ENCODE measurements around the gene SNRPD3. TPM values are rescaled to one million over a fixed set of nuclear protein-coding genes. Genes with fewer than 3 reads are reported as not detected.
A peak's percentile ranks its signal among the peaks of the same experiment; 100 is the strongest.

The SNRPD3 gene
- total and polyA plus RNA-seq, 12 donors = 55.7 to 223 (median 87.8) TPM

DNA sequence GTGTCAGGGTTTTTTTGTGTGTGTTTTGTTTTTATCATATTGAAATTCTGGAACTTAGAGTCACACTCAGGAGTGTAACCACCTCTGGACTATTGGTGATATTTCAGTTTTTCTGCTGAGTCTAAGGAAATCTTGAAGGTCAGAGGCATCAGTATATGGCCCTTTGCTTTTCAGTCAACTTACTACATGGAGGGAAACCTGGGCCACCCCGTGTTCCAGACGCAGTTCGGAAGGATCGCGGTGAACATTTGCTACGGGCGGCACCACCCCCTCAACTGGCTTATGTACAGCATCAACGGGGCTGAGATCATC is 40.8 kb upstream of the SNRPD3 start:
- Histone ChIP-seq H3K27ac (no peak overlapping the region), H3K36me3 (replicated peaks in 1 of 2) (no peaks in the 10 kb centered on the region), H3K9me3 (replicated peaks in 1 of 3) (no peaks in the 10 kb centered on the region), H3K4me1 (replicated peaks in 1 of 2) (peaks cover 0 to 18% of the 10 kb centered on the region in 2 donors), H3K4me3 (no peak overlapping the region), H3K27me3 (no peaks in the 10 kb centered on the region)
- intact Hi-C loops (cut with DNase I) = no loop called here
- TF ChIP-seq, protein P1, sequence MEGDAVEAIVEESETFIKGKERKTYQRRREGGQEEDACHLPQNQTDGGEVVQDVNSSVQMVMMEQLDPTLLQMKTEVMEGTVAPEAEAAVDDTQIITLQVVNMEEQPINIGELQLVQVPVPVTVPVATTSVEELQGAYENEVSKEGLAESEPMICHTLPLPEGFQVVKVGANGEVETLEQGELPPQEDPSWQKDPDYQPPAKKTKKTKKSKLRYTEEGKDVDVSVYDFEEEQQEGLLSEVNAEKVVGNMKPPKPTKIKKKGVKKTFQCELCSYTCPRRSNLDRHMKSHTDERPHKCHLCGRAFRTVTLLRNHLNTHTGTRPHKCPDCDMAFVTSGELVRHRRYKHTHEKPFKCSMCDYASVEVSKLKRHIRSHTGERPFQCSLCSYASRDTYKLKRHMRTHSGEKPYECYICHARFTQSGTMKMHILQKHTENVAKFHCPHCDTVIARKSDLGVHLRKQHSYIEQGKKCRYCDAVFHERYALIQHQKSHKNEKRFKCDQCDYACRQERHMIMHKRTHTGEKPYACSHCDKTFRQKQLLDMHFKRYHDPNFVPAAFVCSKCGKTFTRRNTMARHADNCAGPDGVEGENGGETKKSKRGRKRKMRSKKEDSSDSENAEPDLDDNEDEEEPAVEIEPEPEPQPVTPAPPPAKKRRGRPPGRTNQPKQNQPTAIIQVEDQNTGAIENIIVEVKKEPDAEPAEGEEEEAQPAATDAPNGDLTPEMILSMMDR (IDR thresholded peaks at IDR 0.05) = no peak
- TF ChIP-seq POLR2A (IDR thresholded peaks at IDR 0.05) = no peak
- DNase-seq = no peak
- 91 to 97% (median 93%) methylated on average over 8 of the region's 8 CpGs for WGBS, 4 donors

DNA sequence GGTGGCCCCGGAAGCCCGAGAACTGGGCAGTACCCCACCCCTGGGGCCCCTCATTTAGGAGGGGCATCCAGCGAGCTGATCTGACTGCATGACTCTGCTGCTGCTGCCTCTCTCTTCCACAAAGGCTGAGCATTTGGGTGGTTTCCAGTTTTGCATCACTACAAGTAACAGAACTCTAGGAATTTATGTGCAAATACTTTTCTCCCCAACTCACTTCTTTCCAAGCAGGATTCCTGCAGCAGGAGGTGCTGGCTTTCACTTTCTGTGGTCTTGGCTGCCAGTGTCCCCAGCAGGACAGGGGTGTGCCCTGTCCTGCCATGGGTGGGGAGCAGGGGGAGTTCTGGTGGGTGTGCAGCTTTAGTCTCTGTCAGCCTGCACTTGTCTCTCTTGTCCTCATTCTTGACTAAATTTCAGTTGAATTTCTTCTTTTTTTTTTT is 39.5 kb upstream of the SNRPD3 start:
- WGBS, 4 donors = 30 to 38% (median 36%) methylated on average over 3 of the region's 3 CpGs
- Histone ChIP-seq H3K27ac (peak overlapping the region in 1 of 5 donors; percentile 17), H3K4me1 (replicated peaks in 1 of 2) (peaks cover 0 to 6% of the 10 kb centered on the region in 2 donors), H3K27me3 (no peaks in the 10 kb centered on the region), H3K4me3 (no peak overlapping the region), H3K36me3 (replicated peaks in 1 of 2) (no peaks in the 10 kb centered on the region), H3K9me3 (replicated peaks in 1 of 3) (no peaks in the 10 kb centered on the region)
- intact Hi-C loops (cut with DNase I) = no loop called here
- DNase-seq = peak in 4 of 7 donors; percentile 29 to 53 (median 37)
- TF ChIP-seq, protein P1 (IDR thresholded peaks at IDR 0.05) = no peak
- TF ChIP-seq POLR2A (IDR thresholded peaks at IDR 0.05) = no peak

DNA sequence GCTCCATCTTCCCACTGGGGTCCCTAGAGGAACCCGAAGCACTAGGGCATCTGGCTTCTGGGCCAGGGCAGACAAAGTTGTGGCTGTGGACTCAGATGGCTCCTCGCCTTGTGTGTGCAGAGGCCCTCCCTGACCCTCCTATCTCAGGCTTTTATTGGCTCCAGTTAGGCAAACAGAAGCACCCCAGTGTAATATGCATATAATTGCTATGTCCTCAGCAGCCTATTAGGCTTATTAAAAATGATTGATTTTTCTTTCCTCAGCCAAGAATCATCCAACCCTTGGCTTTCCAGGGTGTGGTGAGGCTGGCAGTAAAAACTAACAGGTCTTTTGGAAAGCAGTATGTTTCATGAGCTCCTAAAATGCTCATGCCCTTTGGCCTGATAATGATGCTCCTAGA is 38.4 kb upstream of the SNRPD3 start:
- H3K4me3 ChIP-seq = no peak overlapping the region
- DNase-seq = no peak
- TF ChIP-seq POLR2A (IDR thresholded peaks at IDR 0.05) = no peak
- TF ChIP-seq, protein P1 (IDR thresholded peaks at IDR 0.05) = no peak
- intact Hi-C loops (cut with DNase I) = no loop called here
- H3K27me3 ChIP-seq = no peaks in the 10 kb centered on the region
- 83 to 94% (median 88%) methylated on average over 2 of the region's 2 CpGs for WGBS, 4 donors
- no peak overlapping the region for H3K27ac ChIP-seq
- H3K36me3 ChIP-seq (replicated peaks in 1 of 2) = no peaks in the 10 kb centered on the region
- H3K9me3 ChIP-seq (replicated peaks in 1 of 3) = no peaks in the 10 kb centered on the region
- peaks cover 0 to 2% of the 10 kb centered on the region in 2 donors for H3K4me1 ChIP-seq (replicated peaks in 1 of 2)

- Histone ChIP-seq H3K36me3 (replicated peaks in 1 of 2) (no peaks in the 10 kb centered on the region), H3K27me3 (no peaks in the 10 kb centered on the region), H3K4me1 (replicated peaks in 1 of 2) (no peaks in the 10 kb centered on the region), H3K27ac (no peak overlapping the region), H3K9me3 (replicated peaks in 1 of 3) (no peaks in the 10 kb centered on the region), H3K4me3 (no peak overlapping the region)
- no peak for DNase-seq
- intact Hi-C loops (cut with DNase I) = no loop called here
- whole genome bisulfite sequencing, 4 donors = 85 to 94% (median 89%) methylated on average over 3 of the region's 3 CpGs
- TF ChIP-seq, protein P1 (IDR thresholded peaks at IDR 0.05) = no peak
- no peak for TF ChIP-seq POLR2A (IDR thresholded peaks at IDR 0.05)
Observed at GRCh38 chr22:24518228-24518627, 37.6 kb upstream of the SNRPD3 start.
